HL-60 (cell line): ENCODE results near the gene SLC12A3.

Experiments
- GABPA ChIP-seq: IDR thresholded peaks from 2 replicates; pipeline ENCODE4 v1.6.1; 2012; ENCODE audit warnings: low read depth
- POLR2AphosphoS5 ChIP-seq: IDR thresholded peaks from 2 replicates; pipeline ENCODE4 v1.6.1; 2012; ENCODE audit warnings: low read depth
- SPI1 ChIP-seq: IDR thresholded peaks from 2 replicates; pipeline ENCODE4 v1.6.1; 2012; ENCODE audit warnings: low read depth, mild to moderate bottlenecking, borderline replicate concordance
- TF ChIP-seq, protein P1 (sequence below): IDR thresholded peaks from 2 replicates; pipeline ENCODE4 v1.6.1; 2012; ENCODE audit warnings: low read depth; ENCODE audit not compliant: insufficient replicate concordance
- TF ChIP-seq, protein P2 (sequence below): IDR thresholded peaks from one replicate; pipeline ENCODE4 v1.5.1; 2011; ENCODE audit warnings: low read length, control low read depth, inconsistent platforms; ENCODE audit not compliant: insufficient read depth

DNA sequence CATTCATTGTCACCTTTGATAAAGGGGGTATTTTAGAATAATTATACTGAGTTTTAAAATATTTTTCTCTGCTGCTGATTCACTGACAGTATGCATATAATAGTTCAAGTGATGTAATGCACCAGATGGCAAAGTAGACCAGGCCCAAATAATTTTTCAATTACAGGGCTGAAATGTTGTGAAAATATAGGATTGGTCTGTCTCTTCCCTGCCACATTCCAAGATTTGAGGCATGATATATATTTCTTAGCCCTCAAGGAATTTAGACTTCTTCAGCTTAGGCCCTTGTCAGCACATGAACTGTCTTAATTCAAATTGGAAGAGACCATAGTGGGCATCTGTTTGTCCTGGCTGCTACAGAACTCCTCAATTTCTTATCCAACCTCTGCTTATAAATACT is 39.2 kb upstream of the SLC12A3 start:
- TF ChIP-seq, protein P1, sequence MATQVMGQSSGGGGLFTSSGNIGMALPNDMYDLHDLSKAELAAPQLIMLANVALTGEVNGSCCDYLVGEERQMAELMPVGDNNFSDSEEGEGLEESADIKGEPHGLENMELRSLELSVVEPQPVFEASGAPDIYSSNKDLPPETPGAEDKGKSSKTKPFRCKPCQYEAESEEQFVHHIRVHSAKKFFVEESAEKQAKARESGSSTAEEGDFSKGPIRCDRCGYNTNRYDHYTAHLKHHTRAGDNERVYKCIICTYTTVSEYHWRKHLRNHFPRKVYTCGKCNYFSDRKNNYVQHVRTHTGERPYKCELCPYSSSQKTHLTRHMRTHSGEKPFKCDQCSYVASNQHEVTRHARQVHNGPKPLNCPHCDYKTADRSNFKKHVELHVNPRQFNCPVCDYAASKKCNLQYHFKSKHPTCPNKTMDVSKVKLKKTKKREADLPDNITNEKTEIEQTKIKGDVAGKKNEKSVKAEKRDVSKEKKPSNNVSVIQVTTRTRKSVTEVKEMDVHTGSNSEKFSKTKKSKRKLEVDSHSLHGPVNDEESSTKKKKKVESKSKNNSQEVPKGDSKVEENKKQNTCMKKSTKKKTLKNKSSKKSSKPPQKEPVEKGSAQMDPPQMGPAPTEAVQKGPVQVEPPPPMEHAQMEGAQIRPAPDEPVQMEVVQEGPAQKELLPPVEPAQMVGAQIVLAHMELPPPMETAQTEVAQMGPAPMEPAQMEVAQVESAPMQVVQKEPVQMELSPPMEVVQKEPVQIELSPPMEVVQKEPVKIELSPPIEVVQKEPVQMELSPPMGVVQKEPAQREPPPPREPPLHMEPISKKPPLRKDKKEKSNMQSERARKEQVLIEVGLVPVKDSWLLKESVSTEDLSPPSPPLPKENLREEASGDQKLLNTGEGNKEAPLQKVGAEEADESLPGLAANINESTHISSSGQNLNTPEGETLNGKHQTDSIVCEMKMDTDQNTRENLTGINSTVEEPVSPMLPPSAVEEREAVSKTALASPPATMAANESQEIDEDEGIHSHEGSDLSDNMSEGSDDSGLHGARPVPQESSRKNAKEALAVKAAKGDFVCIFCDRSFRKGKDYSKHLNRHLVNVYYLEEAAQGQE = no peak
- TF ChIP-seq, protein P2, sequence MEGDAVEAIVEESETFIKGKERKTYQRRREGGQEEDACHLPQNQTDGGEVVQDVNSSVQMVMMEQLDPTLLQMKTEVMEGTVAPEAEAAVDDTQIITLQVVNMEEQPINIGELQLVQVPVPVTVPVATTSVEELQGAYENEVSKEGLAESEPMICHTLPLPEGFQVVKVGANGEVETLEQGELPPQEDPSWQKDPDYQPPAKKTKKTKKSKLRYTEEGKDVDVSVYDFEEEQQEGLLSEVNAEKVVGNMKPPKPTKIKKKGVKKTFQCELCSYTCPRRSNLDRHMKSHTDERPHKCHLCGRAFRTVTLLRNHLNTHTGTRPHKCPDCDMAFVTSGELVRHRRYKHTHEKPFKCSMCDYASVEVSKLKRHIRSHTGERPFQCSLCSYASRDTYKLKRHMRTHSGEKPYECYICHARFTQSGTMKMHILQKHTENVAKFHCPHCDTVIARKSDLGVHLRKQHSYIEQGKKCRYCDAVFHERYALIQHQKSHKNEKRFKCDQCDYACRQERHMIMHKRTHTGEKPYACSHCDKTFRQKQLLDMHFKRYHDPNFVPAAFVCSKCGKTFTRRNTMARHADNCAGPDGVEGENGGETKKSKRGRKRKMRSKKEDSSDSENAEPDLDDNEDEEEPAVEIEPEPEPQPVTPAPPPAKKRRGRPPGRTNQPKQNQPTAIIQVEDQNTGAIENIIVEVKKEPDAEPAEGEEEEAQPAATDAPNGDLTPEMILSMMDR = no peak
- no peak for TF ChIP-seq SPI1
- TF ChIP-seq POLR2AphosphoS5 = no peak
- TF ChIP-seq GABPA = no peak
